Neural cell (in vitro differentiated cells): Measurements from ENCODE around the gene MYOCOS. TPM values are rescaled to one million over a fixed set of nuclear protein-coding genes. Genes with fewer than 3 reads are reported as not detected.

Experiments used
- H2AFZ ChIP-seq: fragments of 200-600, 300-800 bp; sonication (generic), shearing (Covaris generic); 2 replicates; pipeline ENCODE4 v1.6.0; 2014; ENCODE audit warnings: low read depth, mild to moderate bottlenecking, antibody characterized with exemption, low read length, moderate library complexity
- H3F3A ChIP-seq: fragments of 200-600 bp; shearing (Covaris generic); 2 replicates; pipeline ENCODE4 v1.6.1; 2016; ENCODE audit warnings: mild to moderate bottlenecking, moderate library complexity, mixed read lengths, antibody characterized with exemption, low read length; ENCODE audit not compliant: insufficient read depth, poor library complexity, severe bottlenecking
- H3K27ac ChIP-seq: fragments of 200-600, 300-800 bp; sonication (generic), shearing (Covaris generic); 2 replicates; pipeline ENCODE4 v1.5.1; 2014; ENCODE audit warnings: mild to moderate bottlenecking, low read length, moderate library complexity
- H3K27me3 ChIP-seq: fragments of 300-800, 200-600 bp; sonication (generic), shearing (Covaris generic); 2 replicates; pipeline ENCODE4 v1.6.0; 2014; ENCODE audit warnings: mild to moderate bottlenecking, low read depth, low read length, moderate library complexity; ENCODE audit not compliant: insufficient read depth
- H3K36me3 ChIP-seq: fragments of 300-800, 200-600 bp; sonication (generic), shearing (Covaris generic); 2 replicates; pipeline ENCODE4 v1.5.1; 2014; ENCODE audit warnings: mild to moderate bottlenecking, antibody characterized with exemption, low read length, moderate library complexity; ENCODE audit not compliant: insufficient read depth
- H3K4me2 ChIP-seq: fragments of 300-800, 200-600 bp; sonication (generic), shearing (Covaris generic); 2 replicates; pipeline ENCODE4 v1.6.0; 2014; ENCODE audit warnings: mild to moderate bottlenecking, low read length
- H3K4me3 ChIP-seq: fragments of 300-800, 200-600 bp; sonication (generic), shearing (Covaris generic); 2 replicates; pipeline ENCODE4 v1.5.1; 2014; ENCODE audit warnings: mild to moderate bottlenecking, low read length, moderate library complexity
- H3K79me2 ChIP-seq: fragments of 200-600 bp; shearing (Covaris generic); replicated peaks from 2 replicates; pipeline ENCODE4 v1.6.0; 2014; ENCODE audit warnings: mild to moderate bottlenecking, low read length, moderate library complexity; ENCODE audit not compliant: insufficient read depth
- H3K9ac ChIP-seq: fragments of 300-800, 200-600 bp; sonication (generic), shearing (Covaris generic); 2 replicates; pipeline ENCODE4 v1.6.1; 2016; ENCODE audit warnings: mild to moderate bottlenecking, low read length, mixed read lengths
- H3K9me2 ChIP-seq: fragments of 200-600 bp; shearing (Covaris generic); 2 replicates; pipeline ENCODE4 v1.6.1; 2016; ENCODE audit warnings: mild to moderate bottlenecking, low read length, mixed read lengths; ENCODE audit not compliant: insufficient read depth
- H3K9me3 ChIP-seq: fragments of 200-600, 300-800 bp; sonication (generic), shearing (Covaris generic); 2 replicates; pipeline ENCODE4 v1.6.1; 2016; ENCODE audit warnings: mild to moderate bottlenecking, mixed run types, low read length, moderate library complexity, mixed read lengths
- H4K20me1 ChIP-seq: fragments of 200-600 bp; shearing (Covaris generic); 2 replicates; pipeline ENCODE4 v1.6.1; 2016; ENCODE audit warnings: mild to moderate bottlenecking, mixed run types; ENCODE audit not compliant: insufficient read depth
- CTCF ChIP-seq: fragments of 450-650 bp; IDR thresholded peaks from 2 replicates; pipeline ENCODE4 v1.5.1; 2014; ENCODE audit warnings: antibody characterized with exemption, mild to moderate bottlenecking, moderate library complexity; ENCODE audit not compliant: poor library complexity, severe bottlenecking
- EP300 ChIP-seq: fragments of 450-650 bp; conservative IDR thresholded peaks from 2 replicates; pipeline ENCODE4 v1.6.1; 2014; ENCODE audit warnings: antibody characterized with exemption, mild to moderate bottlenecking, moderate library complexity; ENCODE audit not compliant: poor library complexity, severe bottlenecking
- EZH2 ChIP-seq: fragments of 200-600, 300-800 bp; shearing (Covaris generic), sonication (generic); IDR thresholded peaks from 2 replicates; pipeline ENCODE4 v1.6.1; 2014; ENCODE audit warnings: antibody characterized with exemption, low read length, borderline replicate concordance, mild to moderate bottlenecking; ENCODE audit not compliant: insufficient read depth, poor library complexity, severe bottlenecking
- MXI1 ChIP-seq: fragments of 450-650 bp; conservative IDR thresholded peaks from 2 replicates; pipeline ENCODE4 v1.6.1; 2014; ENCODE audit warnings: antibody characterized with exemption, mild to moderate bottlenecking; ENCODE audit not compliant: poor library complexity, severe bottlenecking
- POLR2AphosphoS5 ChIP-seq: IDR thresholded peaks from 2 replicates; pipeline ENCODE4 v1.6.1; 2012
- RAD21 ChIP-seq: fragments of 450-650 bp; conservative IDR thresholded peaks from 2 replicates; pipeline ENCODE4 v1.6.1; 2014; ENCODE audit warnings: antibody characterized with exemption, mild to moderate bottlenecking, moderate library complexity
- REST ChIP-seq: IDR thresholded peaks from 2 replicates; pipeline ENCODE4 v1.6.1; 2012; ENCODE audit warnings: borderline replicate concordance
- SMC3 ChIP-seq: fragments of 450-650 bp; conservative IDR thresholded peaks from 2 replicates; pipeline ENCODE4 v1.6.1; 2014; ENCODE audit warnings: antibody characterized with exemption, mild to moderate bottlenecking, moderate library complexity; ENCODE audit not compliant: poor library complexity
- TAF1 ChIP-seq: IDR thresholded peaks from 2 replicates; pipeline ENCODE4 v1.6.1; 2012; ENCODE audit warnings: low read depth
- polyA plus RNA-seq: library from polyadenylated mRNA; depleted of rRNA; stranded (reverse); fragments of >200 nt; gene quantifications from 2 replicates; pipeline ENCODE4 v1.2.3, GENCODE V29; 2014

MYOCOS gene
- polyA plus RNA-seq, 1 donor from 2014 or later = not detected

GRCh38 chr1:171645553-171646248 is 23.7 kb downstream of the MYOCOS start:
- no peaks in the 10 kb centered on the region for H3F3A ChIP-seq
- no peak overlapping the region for H2AFZ ChIP-seq
- TF ChIP-seq RAD21 = no peak
- TF ChIP-seq POLR2AphosphoS5 = no peak
- no peak for TF ChIP-seq CTCF
- TF ChIP-seq TAF1 = no peak
- no peak for TF ChIP-seq MXI1
- TF ChIP-seq SMC3 = no peak
- no peak for TF ChIP-seq EZH2
- TF ChIP-seq EP300 = no peak
- TF ChIP-seq REST = no peak
- no peaks in the 10 kb centered on the region for H3K9me3 ChIP-seq
- H3K4me3 ChIP-seq = no peak overlapping the region
- H3K27ac ChIP-seq = no peak overlapping the region
- H3K9me2 ChIP-seq = no peaks in the 10 kb centered on the region
- H3K79me2 ChIP-seq = no peaks in the 10 kb centered on the region
- H3K36me3 ChIP-seq = no peaks in the 10 kb centered on the region
- no peaks in the 10 kb centered on the region for H4K20me1 ChIP-seq
- no peak overlapping the region for H3K9ac ChIP-seq
- no peaks in the 10 kb centered on the region for H3K27me3 ChIP-seq
- H3K4me2 ChIP-seq = no peak overlapping the region

GRCh38 chr1:171646249-171646560 is 24.2 kb downstream of the MYOCOS start:
- H3K36me3 ChIP-seq = no peaks in the 10 kb centered on the region
- no peak overlapping the region for H3K4me2 ChIP-seq
- H3K9ac ChIP-seq = no peak overlapping the region
- H3F3A ChIP-seq = no peaks in the 10 kb centered on the region
- H3K27me3 ChIP-seq = no peaks in the 10 kb centered on the region
- H3K4me3 ChIP-seq = no peak overlapping the region
- no peaks in the 10 kb centered on the region for H3K79me2 ChIP-seq
- H2AFZ ChIP-seq = no peak overlapping the region
- no peaks in the 10 kb centered on the region for H3K9me2 ChIP-seq
- no peak for TF ChIP-seq POLR2AphosphoS5
- no peak for TF ChIP-seq TAF1
- TF ChIP-seq SMC3 = no peak
- TF ChIP-seq RAD21 = no peak
- no peak for TF ChIP-seq REST
- TF ChIP-seq EP300 = no peak
- TF ChIP-seq CTCF = no peak
- no peak for TF ChIP-seq MXI1
- no peak for TF ChIP-seq EZH2
- no peak overlapping the region for H3K27ac ChIP-seq
- H4K20me1 ChIP-seq = no peaks in the 10 kb centered on the region
- no peaks in the 10 kb centered on the region for H3K9me3 ChIP-seq
